NCI-H526 treated with DMSO at 0.1 percent for 48 hours (cell line): ENCODE results near the gene CD22.

ENCODE experiments used
- DNase-seq: peaks from one replicate; lab custom pipeline; 2025; lab: John Stamatoyannopoulos, UW

Gene CD22

GRCh38 chr19:35388277-35389054 lies 59.5 kb downstream of the CD22 start:
- DNase-seq: no peak

- no peak for DNase-seq
Measured at GRCh38 chr19:35389192-35389861, 60.3 kb downstream of the CD22 start.

GRCh38 chr19:35392742-35393715 lies 64.0 kb downstream of the CD22 start:
- peak; percentile 56 for DNase-seq

- peak; percentile 38 for DNase-seq
Measured at GRCh38 chr19:35395382-35396199, 66.6 kb downstream of the CD22 start.

- DNase-seq: no peak
Measured at GRCh38 chr19:35396240-35396885, 67.4 kb downstream of the CD22 start.
